ENCODE data around the gene RYR2.

DNA sequence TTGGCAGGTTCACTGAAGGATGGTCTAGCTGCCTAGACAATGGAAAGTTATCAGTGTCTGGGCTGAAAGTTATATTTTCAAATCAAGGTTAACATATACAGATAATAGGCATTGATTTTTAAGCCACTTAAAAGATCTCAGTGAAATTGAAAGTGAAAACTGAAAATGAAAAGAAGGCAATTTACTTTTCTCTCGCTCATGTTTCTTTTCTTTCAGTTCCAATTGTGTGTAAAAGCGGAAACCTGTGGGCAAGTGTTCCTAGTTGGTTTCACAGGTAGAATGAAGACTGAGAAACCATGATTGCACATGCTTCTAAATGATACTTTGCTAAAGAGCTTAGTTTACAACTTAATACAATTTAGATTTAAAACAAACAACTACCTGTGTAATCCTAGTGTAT is 465.0 kb downstream of the RYR2 start:
- TF ChIP-seq CTCF (IDR thresholded peaks at IDR 0.05): no peak
- no peak for TF ChIP-seq POLR2AphosphoS5 (IDR thresholded peaks at IDR 0.05; ENCODE audit: low read depth, low read length)
- TF ChIP-seq SIN3A (IDR thresholded peaks at IDR 0.05; ENCODE audit: borderline replicate concordance, insufficient read depth, low read depth, low read length): no peak

All from Panc1 (cell line).